Measurements from ENCODE around the gene CD164L2. TPM values are rescaled to one million over a fixed set of nuclear protein-coding genes. Genes with fewer than 3 reads are reported as not detected.

CD164L2 gene
- total RNA-seq, 5 donors from 2014 or later (not counting 1 experiment from before 2014, with no cell fraction given): not detected

DNA sequence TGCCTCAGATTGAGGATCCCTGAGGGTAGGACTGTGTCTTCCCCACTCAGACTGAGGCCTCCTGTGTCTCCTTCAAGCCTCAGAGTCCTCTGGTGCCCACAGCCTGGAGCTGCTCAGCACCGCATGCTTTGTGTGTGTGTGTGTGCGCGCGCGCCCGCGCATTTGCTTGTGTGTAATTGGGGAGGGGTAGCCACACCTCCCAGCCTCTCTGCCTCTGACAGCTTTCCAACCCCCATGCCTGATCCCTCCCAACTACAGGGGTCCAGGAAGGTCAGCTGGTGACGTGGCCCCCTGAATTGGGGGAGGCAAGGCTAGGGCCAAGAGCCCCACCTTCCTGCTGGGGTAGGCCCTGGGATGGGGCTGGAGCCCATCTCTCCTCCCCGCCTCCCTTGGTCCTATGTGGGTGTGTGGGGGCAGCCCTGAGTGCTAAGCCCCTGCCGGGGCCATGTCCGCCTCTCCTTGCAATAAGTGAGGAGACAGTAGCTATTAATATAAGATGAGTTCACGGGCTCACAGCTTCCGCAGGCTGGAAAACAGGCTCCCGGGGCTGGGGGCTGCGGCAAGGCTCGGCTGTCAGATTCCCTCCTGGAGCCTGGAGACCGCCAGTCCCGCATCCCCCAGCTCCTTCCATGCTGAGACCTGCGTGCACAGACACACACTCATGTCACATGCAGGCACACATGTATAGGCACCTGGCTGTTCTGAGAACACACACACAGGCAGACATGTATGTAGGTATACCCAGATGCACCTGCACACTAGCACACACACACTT is 16.3 kb upstream of the CD164L2 start:
- DNase-seq: no peak
- ATAC-seq (replicated peaks in 1 of 4): no peak
- Histone ChIP-seq H3K27ac (ENCODE audit: low read length) (no peak overlapping the region), H3K4me3 (ENCODE audit: control insufficient read depth in 1 of 2, extremely low read depth in 1 of 2, low read length in 1 of 2) (no peak overlapping the region), H3K4me1 (ENCODE audit: control insufficient read depth in 1 of 2, extremely low read depth in 1 of 2, insufficient read depth in 2 of 2, low read length in 2 of 2) (peaks cover 4 to 33% of the 10 kb centered on the region in 2 experiments), H3K9me3 (no peaks in the 10 kb centered on the region), H3K27me3 (replicated peaks in 1 of 2; ENCODE audit: control insufficient read depth in 2 of 2, extremely low read depth in 1 of 2, insufficient read depth in 2 of 2, low read length in 1 of 2) (peaks cover 0 to 4% of the 10 kb centered on the region in 2 experiments), H3K36me3 (ENCODE audit: control insufficient read depth in 2 of 2, extremely low read depth in 1 of 2, insufficient read depth in 1 of 2, low read length in 1 of 2) (peaks cover 0 to 2% of the 10 kb centered on the region in 2 donors)
- WGBS (ENCODE audit: insufficient coverage): 97% methylated on average over 5 of the region's 19 CpGs
- ChIA-PET POLR2A (no interaction called here), CTCF (interaction anchor here in 1 of 2 donors (0.8 to 1.2 kb wide), 2 partner anchors 67 to 270 kb away, joined by 3 read pairs; no protein-coding TSS in a partner anchor)
- Mint-ChIP-seq H3K36me3 (no peaks in the 10 kb centered on the region), H3K27me3 (no peaks in the 10 kb centered on the region), H3K4me1 (peaks cover 33 to 42% (median 35%) of the 10 kb centered on the region in 3 donors), H3K27ac (peak overlapping the region in 1 of 2 donors; percentile 28), H3K9me3 (no peaks in the 10 kb centered on the region), H3K4me3 (no peak overlapping the region)

DNA sequence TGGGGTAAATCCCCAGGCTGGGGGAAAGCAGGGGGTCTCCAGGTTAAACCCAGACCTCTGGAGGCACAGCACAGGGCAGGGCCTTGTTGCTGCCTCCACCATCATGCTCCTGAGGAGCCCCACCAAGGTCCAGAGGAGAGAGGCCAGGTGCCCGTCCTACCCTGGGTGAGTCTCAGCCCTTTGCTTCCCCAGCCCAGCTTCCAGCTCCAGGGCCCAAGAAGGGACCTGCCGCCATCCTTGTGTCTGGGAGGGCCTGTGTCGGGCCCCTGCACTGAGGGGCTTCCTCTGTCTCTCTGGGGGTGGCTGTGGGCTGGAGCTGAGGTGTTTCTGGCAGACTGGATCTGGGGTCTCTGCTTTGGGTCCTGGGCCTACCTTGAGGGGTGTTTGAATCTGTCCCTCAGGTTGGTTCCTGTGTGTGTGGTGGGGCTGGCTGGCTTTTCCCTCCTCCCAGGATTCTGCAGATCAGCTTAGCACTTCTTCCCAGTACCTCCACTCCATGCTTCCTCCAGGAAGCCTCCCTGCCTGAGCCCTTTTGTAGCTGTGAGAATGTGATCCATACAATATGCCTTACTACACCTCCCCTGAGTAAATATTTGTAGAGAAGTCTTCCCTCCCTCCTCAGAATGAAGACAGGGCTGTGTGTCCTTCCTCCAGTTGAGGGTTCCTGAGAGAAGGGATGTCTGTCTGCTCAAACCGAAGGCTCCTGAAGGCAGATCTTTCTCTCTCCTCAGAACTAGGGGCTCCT is 15.4 kb upstream of the CD164L2 start:
- Histone ChIP-seq H3K27me3 (replicated peaks in 1 of 2; ENCODE audit: control insufficient read depth in 2 of 2, extremely low read depth in 1 of 2, insufficient read depth in 2 of 2, low read length in 1 of 2) (peaks cover 0 to 4% of the 10 kb centered on the region in 2 experiments), H3K27ac (ENCODE audit: low read length) (no peak overlapping the region), H3K4me3 (ENCODE audit: control insufficient read depth in 1 of 2, extremely low read depth in 1 of 2, low read length in 1 of 2) (no peak overlapping the region), H3K36me3 (ENCODE audit: control insufficient read depth in 2 of 2, extremely low read depth in 1 of 2, insufficient read depth in 1 of 2, low read length in 1 of 2) (peaks cover 0 to 2% of the 10 kb centered on the region in 2 donors), H3K9me3 (no peaks in the 10 kb centered on the region), H3K4me1 (ENCODE audit: control insufficient read depth in 1 of 2, extremely low read depth in 1 of 2, insufficient read depth in 2 of 2, low read length in 2 of 2) (peaks cover 4 to 28% of the 10 kb centered on the region in 2 experiments)
- DNase-seq: no peak
- CTCF ChIA-PET: interaction anchor here (0.8 to 4.6 kb wide), 4 partner anchors 66 to 271 kb away, joined by 3 to 44 read pairs (median 22); no protein-coding TSS in a partner anchor
- H3K27me3 Mint-ChIP-seq: no peaks in the 10 kb centered on the region
- POLR2A ChIA-PET: no interaction called here
- no peak overlapping the region for H3K4me3 Mint-ChIP-seq
- no peaks in the 10 kb centered on the region for H3K36me3 Mint-ChIP-seq
- H3K4me1 Mint-ChIP-seq: peaks cover 27 to 36% (median 27%) of the 10 kb centered on the region in 3 donors
- peak overlapping the region; percentile 28 to 64 for H3K27ac Mint-ChIP-seq
- no peak for ATAC-seq (replicated peaks in 1 of 4)
- 75% methylated on average over 3 of the region's 4 CpGs for WGBS (ENCODE audit: insufficient coverage)
- no peaks in the 10 kb centered on the region for H3K9me3 Mint-ChIP-seq

GRCh38 chr1:27397749-27398148 is 14.6 kb upstream of the CD164L2 start:
- H3K27me3 ChIP-seq (replicated peaks in 1 of 2; ENCODE audit: control insufficient read depth in 2 of 2, extremely low read depth in 1 of 2, insufficient read depth in 2 of 2, low read length in 1 of 2): peaks cover 0 to 9% of the 10 kb centered on the region in 2 experiments
- Mint-ChIP-seq H3K27ac (peak overlapping the region in 1 of 2 donors; percentile 27), H3K27me3 (no peaks in the 10 kb centered on the region), H3K9me3 (no peaks in the 10 kb centered on the region), H3K4me1 (peaks cover 18 to 30% (median 21%) of the 10 kb centered on the region in 3 donors), H3K4me3 (no peak overlapping the region), H3K36me3 (no peaks in the 10 kb centered on the region)
- peaks cover 4 to 23% of the 10 kb centered on the region in 2 experiments for H3K4me1 ChIP-seq (ENCODE audit: control insufficient read depth in 1 of 2, extremely low read depth in 1 of 2, insufficient read depth in 2 of 2, low read length in 2 of 2)
- peaks cover 0 to 2% of the 10 kb centered on the region in 2 donors for H3K36me3 ChIP-seq (ENCODE audit: control insufficient read depth in 2 of 2, extremely low read depth in 1 of 2, insufficient read depth in 1 of 2, low read length in 1 of 2)
- no peaks in the 10 kb centered on the region for H3K9me3 ChIP-seq
- WGBS (ENCODE audit: insufficient coverage): 81% methylated on average over 4 of the region's 7 CpGs
- POLR2A ChIA-PET: no interaction called here
- ATAC-seq (replicated peaks in 1 of 4): no peak
- H3K27ac ChIP-seq (ENCODE audit: low read length): no peak overlapping the region
- DNase-seq: no peak
- no peak overlapping the region for H3K4me3 ChIP-seq (ENCODE audit: control insufficient read depth in 1 of 2, extremely low read depth in 1 of 2, low read length in 1 of 2)
- CTCF ChIA-PET: interaction anchor here (0.6 to 4.6 kb wide), 4 partner anchors 97 to 962 kb away, joined by 6 to 44 read pairs (median 30); no protein-coding TSS in a partner anchor

DNA sequence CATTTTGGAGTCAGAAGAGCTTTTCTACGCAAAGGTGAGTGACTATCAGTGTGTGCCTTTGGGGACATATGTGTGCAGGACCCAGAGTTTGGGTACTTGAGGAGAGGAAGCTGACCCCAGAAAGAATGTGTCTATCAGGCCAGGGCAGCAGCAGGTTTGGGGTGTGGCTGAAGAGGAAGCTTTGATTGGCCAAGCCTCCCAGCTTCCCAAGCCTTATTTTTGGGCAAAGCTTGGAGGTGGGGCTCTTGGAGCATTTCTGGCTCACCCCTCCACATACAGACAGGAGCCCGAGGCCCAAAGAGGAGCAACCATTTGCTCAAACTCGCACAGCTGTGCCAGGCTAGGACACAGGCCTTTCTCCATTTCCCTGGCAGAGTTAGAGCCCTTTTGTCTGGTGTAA is 14.0 kb upstream of the CD164L2 start:
- CTCF ChIA-PET: interaction anchor here (1.2 to 4.6 kb wide), 4 partner anchors 19 to 100 kb away, joined by 6 to 44 read pairs (median 30); no protein-coding TSS in a partner anchor
- Mint-ChIP-seq H3K27me3 (peaks cover 0 to 2% of the 10 kb centered on the region in 2 donors), H3K4me3 (no peak overlapping the region), H3K27ac (no peak overlapping the region), H3K4me1 (peaks cover 18 to 27% (median 20%) of the 10 kb centered on the region in 3 donors), H3K36me3 (no peaks in the 10 kb centered on the region), H3K9me3 (no peaks in the 10 kb centered on the region)
- Histone ChIP-seq H3K27me3 (replicated peaks in 1 of 2; ENCODE audit: control insufficient read depth in 2 of 2, extremely low read depth in 1 of 2, insufficient read depth in 2 of 2, low read length in 1 of 2) (peaks cover 0 to 10% of the 10 kb centered on the region in 2 experiments), H3K4me3 (ENCODE audit: control insufficient read depth in 1 of 2, extremely low read depth in 1 of 2, low read length in 1 of 2) (no peak overlapping the region), H3K9me3 (no peaks in the 10 kb centered on the region), H3K27ac (ENCODE audit: low read length) (no peak overlapping the region), H3K4me1 (ENCODE audit: control insufficient read depth in 1 of 2, extremely low read depth in 1 of 2, insufficient read depth in 2 of 2, low read length in 2 of 2) (peaks cover under 1 to 21% of the 10 kb centered on the region in 2 experiments), H3K36me3 (ENCODE audit: control insufficient read depth in 2 of 2, extremely low read depth in 1 of 2, insufficient read depth in 1 of 2, low read length in 1 of 2) (peaks cover 0 to 2% of the 10 kb centered on the region in 2 donors)
- ATAC-seq (replicated peaks in 1 of 4): no peak
- no peak for DNase-seq
- WGBS (ENCODE audit: insufficient coverage): 86% methylated on average over 2 of the region's 3 CpGs
- POLR2A ChIA-PET: no interaction called here

- WGBS (ENCODE audit: insufficient coverage): 2% methylated on average over 5 of the region's 10 CpGs
- no peak overlapping the region for H3K27ac Mint-ChIP-seq
- peaks cover 5 to 30% of the 10 kb centered on the region in 2 experiments for H3K4me1 ChIP-seq (ENCODE audit: control insufficient read depth in 1 of 2, extremely low read depth in 1 of 2, insufficient read depth in 2 of 2, low read length in 2 of 2)
- no peak overlapping the region for H3K4me3 Mint-ChIP-seq
- H3K4me1 Mint-ChIP-seq: peaks cover 16 to 28% (median 21%) of the 10 kb centered on the region in 3 donors
- no peak overlapping the region for H3K4me3 ChIP-seq (ENCODE audit: control insufficient read depth in 1 of 2, extremely low read depth in 1 of 2, low read length in 1 of 2)
- peaks cover 0 to 22% of the 10 kb centered on the region in 2 experiments for H3K27me3 ChIP-seq (replicated peaks in 1 of 2; ENCODE audit: control insufficient read depth in 2 of 2, extremely low read depth in 1 of 2, insufficient read depth in 2 of 2, low read length in 1 of 2)
- no peaks in the 10 kb centered on the region for H3K36me3 Mint-ChIP-seq
- no peaks in the 10 kb centered on the region for H3K36me3 ChIP-seq (ENCODE audit: control insufficient read depth in 2 of 2, extremely low read depth in 1 of 2, insufficient read depth in 1 of 2, low read length in 1 of 2)
- CTCF ChIA-PET: interaction anchor here (0.7 to 4.6 kb wide), 15 partner anchors 20 to 369 kb away, joined by 3 to 44 read pairs (median 4); partner anchors contain the start of gene AHDC1 (in 1 of the 2)
- peaks cover 0 to 3% of the 10 kb centered on the region in 2 donors for H3K27me3 Mint-ChIP-seq
- no peak overlapping the region for H3K27ac ChIP-seq (ENCODE audit: low read length)
- POLR2A ChIA-PET: interaction anchor here in 1 of 2 donors (0.5 to 0.7 kb wide), 2 partner anchors 219 to 352 kb away, joined by 5 to 6 read pairs; no protein-coding TSS in a partner anchor
- H3K9me3 ChIP-seq: no peaks in the 10 kb centered on the region
- ATAC-seq (replicated peaks in 1 of 4): peak; percentile 17 to 34 (median 20)
- no peaks in the 10 kb centered on the region for H3K9me3 Mint-ChIP-seq
- DNase-seq: peak; percentile 55 to 90 (median 75)
These were observed 12.5 kb upstream of the CD164L2 start for GRCh38 chr1:27395441-27396195.

All from T-cell (primary cell).